Neuron (in vitro differentiated cells): Measurements from ENCODE around the gene FOXC2.
A peak's percentile ranks its signal among the peaks of the same experiment; 100 is the strongest.

Source experiments
- H2AFZ ChIP-seq: one replicate; pipeline ENCODE4 v1.6.1; 2013; ENCODE audit warnings: low read depth, mild to moderate bottlenecking, inconsistent platforms, low read length, moderate library complexity
- H3K27me3 ChIP-seq: one replicate; pipeline ENCODE4 v1.6.1; 2013; ENCODE audit warnings: low read length; ENCODE audit not compliant: insufficient read depth
- H3K36me3 ChIP-seq: one replicate; pipeline ENCODE4 v1.6.1; 2013; ENCODE audit warnings: low read length; ENCODE audit not compliant: insufficient read depth
- H3K4me1 ChIP-seq: one replicate; pipeline ENCODE4 v1.6.1; 2013; ENCODE audit warnings: low read length; ENCODE audit not compliant: insufficient read depth
- H3K4me3 ChIP-seq: 2 replicates; pipeline ENCODE4 v1.5.1; 2013; ENCODE audit warnings: mild to moderate bottlenecking, low read length, moderate library complexity
- H3K9me3 ChIP-seq: one replicate; pipeline ENCODE4 v1.6.1; 2013; ENCODE audit warnings: low read length

The FOXC2 gene

GRCh38 chr16:86566601-86566965 is at the start of gene FOXC2:
Gene FOXC2 (plus strand): TSS chr16:86566829. CDS start chr16:86567336, 507 bp downstream.
- peaks cover 2% of the 10 kb centered on the region for H3K9me3 ChIP-seq
- peaks cover 75% of the 10 kb centered on the region for H3K27me3 ChIP-seq
- H3K4me3 ChIP-seq, result peak within 1 kb of the TSS; percentile 20
- H3K36me3 ChIP-seq, result no peaks in the 10 kb centered on the region
- peaks cover 6% of the 10 kb centered on the region for H3K4me1 ChIP-seq
- H2AFZ ChIP-seq, result no peak within 1 kb of the TSS

- no peaks in the 10 kb centered on the region for H3K4me1 ChIP-seq
- no peak overlapping the region for H2AFZ ChIP-seq
- H3K27me3 ChIP-seq, result peaks cover 87% of the 10 kb centered on the region
- no peaks in the 10 kb centered on the region for H3K9me3 ChIP-seq
- no peaks in the 10 kb centered on the region for H3K36me3 ChIP-seq
- no peak overlapping the region for H3K4me3 ChIP-seq
Measured at GRCh38 chr16:86517033-86517432, 49.6 kb upstream of the FOXC2 start.

- Histone ChIP-seq H3K9me3 (no peaks in the 10 kb centered on the region), H3K27me3 (peaks cover 86% of the 10 kb centered on the region), H2AFZ (no peak overlapping the region), H3K4me1 (no peaks in the 10 kb centered on the region), H3K36me3 (no peaks in the 10 kb centered on the region), H3K4me3 (no peak overlapping the region)
Measured at GRCh38 chr16:86517652-86518258, 48.9 kb upstream of the FOXC2 start.

GRCh38 chr16:86519007-86519648 is 47.5 kb upstream of the FOXC2 start:
- Histone ChIP-seq H3K27me3 (peaks cover 80% of the 10 kb centered on the region), H3K9me3 (no peaks in the 10 kb centered on the region), H3K4me1 (no peaks in the 10 kb centered on the region), H3K36me3 (no peaks in the 10 kb centered on the region), H3K4me3 (no peak overlapping the region), H2AFZ (no peak overlapping the region)

GRCh38 chr16:86519649-86520316 is 46.8 kb upstream of the FOXC2 start:
- H3K4me3 ChIP-seq, result no peak overlapping the region
- H3K27me3 ChIP-seq, result peaks cover 74% of the 10 kb centered on the region
- no peaks in the 10 kb centered on the region for H3K9me3 ChIP-seq
- H3K36me3 ChIP-seq, result no peaks in the 10 kb centered on the region
- no peaks in the 10 kb centered on the region for H3K4me1 ChIP-seq
- no peak overlapping the region for H2AFZ ChIP-seq

GRCh38 chr16:86520317-86521210 is 46.1 kb upstream of the FOXC2 start:
- Histone ChIP-seq H3K4me3 (no peak overlapping the region), H3K4me1 (no peaks in the 10 kb centered on the region), H3K27me3 (peaks cover 66% of the 10 kb centered on the region), H3K36me3 (no peaks in the 10 kb centered on the region), H2AFZ (no peak overlapping the region), H3K9me3 (no peaks in the 10 kb centered on the region)

GRCh38 chr16:86521236-86522197 is 45.1 kb upstream of the FOXC2 start:
- H3K36me3 ChIP-seq, result no peaks in the 10 kb centered on the region
- no peaks in the 10 kb centered on the region for H3K9me3 ChIP-seq
- no peak overlapping the region for H3K4me3 ChIP-seq
- no peaks in the 10 kb centered on the region for H3K4me1 ChIP-seq
- peaks cover 56% of the 10 kb centered on the region for H3K27me3 ChIP-seq
- H2AFZ ChIP-seq, result no peak overlapping the region

- Histone ChIP-seq H3K27me3 (peaks cover 45% of the 10 kb centered on the region), H3K4me3 (no peak overlapping the region), H3K9me3 (no peaks in the 10 kb centered on the region)
Measured at GRCh38 chr16:86522634-86523033, 44.0 kb upstream of the FOXC2 start.

GRCh38 chr16:86523166-86523740 is 43.4 kb upstream of the FOXC2 start:
- no peak overlapping the region for H2AFZ ChIP-seq
- peaks cover 40% of the 10 kb centered on the region for H3K27me3 ChIP-seq
- H3K4me1 ChIP-seq, result no peaks in the 10 kb centered on the region
- no peaks in the 10 kb centered on the region for H3K36me3 ChIP-seq
- H3K9me3 ChIP-seq, result no peaks in the 10 kb centered on the region
- H3K4me3 ChIP-seq, result no peak overlapping the region

More at GRCh38 chr16:86522634-86523033, 44.0 kb upstream of the FOXC2 start:
- Histone ChIP-seq H3K36me3 (no peaks in the 10 kb centered on the region), H2AFZ (no peak overlapping the region), H3K4me1 (no peaks in the 10 kb centered on the region)

GRCh38 chr16:86524029-86524428 is 42.6 kb upstream of the FOXC2 start:
- H3K9me3 ChIP-seq, result no peaks in the 10 kb centered on the region
- peaks cover 33% of the 10 kb centered on the region for H3K27me3 ChIP-seq
- no peaks in the 10 kb centered on the region for H3K4me1 ChIP-seq
- no peaks in the 10 kb centered on the region for H3K36me3 ChIP-seq
- no peak overlapping the region for H3K4me3 ChIP-seq
- no peak overlapping the region for H2AFZ ChIP-seq

- Histone ChIP-seq H3K4me1 (no peaks in the 10 kb centered on the region), H3K36me3 (no peaks in the 10 kb centered on the region), H3K4me3 (no peak overlapping the region), H2AFZ (no peak overlapping the region), H3K27me3 (peaks cover 23% of the 10 kb centered on the region), H3K9me3 (no peaks in the 10 kb centered on the region)
Measured at GRCh38 chr16:86525696-86526095, 40.9 kb upstream of the FOXC2 start.

GRCh38 chr16:86527366-86527765 is 39.3 kb upstream of the FOXC2 start:
- Histone ChIP-seq H3K4me3 (no peak overlapping the region), H3K4me1 (no peaks in the 10 kb centered on the region), H3K36me3 (peaks cover 10% of the 10 kb centered on the region), H2AFZ (no peak overlapping the region), H3K27me3 (peaks cover 10% of the 10 kb centered on the region), H3K9me3 (no peaks in the 10 kb centered on the region)
